Activated naive CD8-positive, alpha-beta T cell treated with anti-CD3 and anti-CD28 coated beads, Interleukin-2, amount 50 U/mL, for 16 hours (primary cell): ENCODE measurements around the gene RAPGEF4.
"Not testable (repeated sequence)": the region's sequence is repeated elsewhere in the genome, so short reads cannot be mapped to it uniquely, and the experiment has no call there.

Source experiments
- DNase-seq: peaks from one replicate; pipeline ENCODE4 v3.0.0-alpha.2; 2020; ENCODE audit warnings: low read depth, low spot score

The RAPGEF4 gene

GRCh38 chr2:173092844-173093402 lies 357.3 kb downstream of the RAPGEF4 start:
- no peak for DNase-seq

GRCh38 chr2:173093617-173094016 lies 358.0 kb downstream of the RAPGEF4 start:
- DNase-seq = not testable (repeated sequence)

GRCh38 chr2:173094731-173095130 lies 359.1 kb downstream of the RAPGEF4 start:
- no peak for DNase-seq

GRCh38 chr2:173095356-173095755 lies 359.7 kb downstream of the RAPGEF4 start:
- DNase-seq = no peak

- no peak for DNase-seq
Observed at GRCh38 chr2:173099271-173099670, 363.6 kb downstream of the RAPGEF4 start.

GRCh38 chr2:173099804-173100203 lies 364.2 kb downstream of the RAPGEF4 start:
- no peak for DNase-seq

- DNase-seq = no peak
Observed at GRCh38 chr2:173101687-173102086, 366.0 kb downstream of the RAPGEF4 start.
